Measurements from ENCODE around the gene TOR1A.
A peak's percentile ranks its signal among the peaks of the same experiment; 100 is the strongest.

Gene TOR1A, protein sequence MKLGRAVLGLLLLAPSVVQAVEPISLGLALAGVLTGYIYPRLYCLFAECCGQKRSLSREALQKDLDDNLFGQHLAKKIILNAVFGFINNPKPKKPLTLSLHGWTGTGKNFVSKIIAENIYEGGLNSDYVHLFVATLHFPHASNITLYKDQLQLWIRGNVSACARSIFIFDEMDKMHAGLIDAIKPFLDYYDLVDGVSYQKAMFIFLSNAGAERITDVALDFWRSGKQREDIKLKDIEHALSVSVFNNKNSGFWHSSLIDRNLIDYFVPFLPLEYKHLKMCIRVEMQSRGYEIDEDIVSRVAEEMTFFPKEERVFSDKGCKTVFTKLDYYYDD

DNA sequence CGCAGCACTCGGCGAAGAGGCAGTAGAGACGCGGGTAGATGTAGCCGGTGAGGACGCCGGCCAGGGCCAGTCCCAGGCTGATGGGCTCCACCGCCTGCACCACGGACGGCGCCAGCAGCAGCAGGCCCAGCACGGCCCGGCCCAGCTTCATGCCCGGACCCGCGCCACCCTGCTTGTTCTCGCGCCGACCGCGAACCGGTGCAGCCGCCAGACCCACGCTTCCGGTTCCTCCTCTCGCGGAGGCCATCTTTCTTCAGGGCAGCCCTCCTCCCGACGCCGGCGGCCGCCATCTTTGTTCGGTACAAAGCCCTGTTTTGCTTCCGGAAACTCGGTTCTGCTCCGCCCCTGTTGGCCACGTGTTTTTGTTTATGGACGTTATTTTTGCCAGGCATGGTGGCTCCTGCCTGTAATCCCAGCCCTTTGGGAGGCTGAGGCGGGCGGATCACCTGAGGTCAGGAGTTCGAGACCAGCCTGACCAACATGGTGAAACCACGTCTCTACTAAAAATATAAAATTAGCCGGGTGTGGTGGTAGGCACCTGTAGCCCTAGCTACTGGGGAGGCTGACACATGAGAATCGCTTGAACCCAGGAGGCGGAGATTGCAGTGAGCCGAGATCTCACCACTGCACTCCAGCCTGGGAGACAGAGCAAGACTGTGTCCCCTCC, at the start of gene TOR1A:
Gene TOR1A, minus strand, starts transcription at position 202 of the 667 bp plus-strand sequence. Its CDS starts 51 bp downstream, at position 151.
- peak; percentile 96 for DNase-seq

GRCh38 chr9:129871046-129871445, 47.1 kb upstream of the TOR1A start:
- DNase-seq: no peak

DNA sequence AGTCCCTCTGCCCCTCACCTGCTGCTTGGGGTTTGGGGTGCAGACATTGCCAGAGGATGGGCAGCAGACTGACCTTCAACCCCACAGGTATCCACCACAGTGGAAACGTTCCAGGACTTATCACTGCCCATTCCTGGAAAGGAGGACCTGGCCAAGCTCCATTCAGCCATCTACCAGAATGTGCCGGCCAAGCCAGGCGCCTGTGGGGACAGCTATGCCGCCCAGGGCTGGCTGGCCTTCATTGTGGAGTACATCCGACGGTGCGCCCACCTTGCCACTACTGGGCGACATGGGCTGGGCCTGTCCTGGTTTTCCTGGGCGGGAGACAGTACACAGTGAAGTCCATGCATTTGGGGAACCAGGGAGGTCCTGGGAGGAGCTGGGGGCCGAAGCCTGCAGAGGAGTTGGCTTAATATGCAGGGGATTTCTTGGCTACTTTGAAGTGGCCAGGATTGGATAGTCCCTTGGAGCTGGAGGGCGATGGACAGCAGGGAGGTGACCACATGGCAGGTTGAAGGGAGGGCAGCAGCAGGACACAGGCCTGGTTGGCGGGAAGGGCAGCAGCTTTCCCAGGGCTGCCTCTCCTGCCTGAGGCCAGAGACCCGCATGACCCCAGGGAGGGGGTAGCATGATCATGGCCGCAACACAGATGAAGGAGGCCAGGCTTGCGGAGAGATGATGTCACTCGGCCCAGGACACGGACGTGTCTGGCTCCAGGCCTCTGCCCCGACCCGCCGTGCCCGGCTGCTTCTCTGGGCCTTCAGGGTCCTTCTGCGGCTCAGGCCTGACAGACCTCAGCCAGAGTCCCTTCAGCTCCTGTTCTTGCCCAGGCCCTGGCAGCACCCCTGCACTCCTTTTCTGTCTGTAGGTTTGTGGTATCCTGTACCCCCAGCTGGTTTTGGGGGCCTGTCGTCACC, 45.9 kb upstream of the TOR1A start:
- DNase-seq: no peak

DNA sequence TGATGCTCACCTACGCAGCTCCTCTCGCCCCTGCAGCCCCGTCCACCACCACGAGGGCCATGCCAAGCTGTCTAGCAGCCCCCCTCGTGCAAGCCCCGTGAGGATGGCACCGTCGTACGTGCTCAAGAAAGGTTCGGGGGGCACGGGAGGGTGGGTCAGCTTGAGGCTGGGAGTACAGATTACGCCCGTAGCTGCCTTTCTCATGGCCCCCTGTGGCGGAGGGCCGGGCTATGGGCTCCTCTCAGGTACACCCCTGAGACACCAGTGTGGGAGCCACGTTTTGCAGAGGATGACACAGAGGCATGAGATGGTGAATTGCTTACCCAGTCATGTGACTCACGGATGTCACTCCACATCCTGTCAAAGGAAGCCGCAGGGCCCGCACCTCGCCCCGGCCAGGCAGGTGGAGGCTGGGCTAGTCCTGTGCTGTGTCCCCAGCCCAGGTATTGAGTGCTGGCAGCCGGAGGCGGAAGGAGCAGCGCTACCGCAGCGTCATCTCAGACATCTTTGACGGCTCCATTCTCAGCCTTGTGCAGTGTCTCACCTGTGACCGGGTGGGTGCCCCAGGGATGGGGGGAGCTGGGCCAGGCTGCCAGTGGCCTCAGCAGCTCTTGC, 45.0 kb upstream of the TOR1A start:
- peak; percentile 93 for DNase-seq

- no peak for DNase-seq
Measured at GRCh38 chr9:129868023-129868871, 44.3 kb upstream of the TOR1A start.

DNA sequence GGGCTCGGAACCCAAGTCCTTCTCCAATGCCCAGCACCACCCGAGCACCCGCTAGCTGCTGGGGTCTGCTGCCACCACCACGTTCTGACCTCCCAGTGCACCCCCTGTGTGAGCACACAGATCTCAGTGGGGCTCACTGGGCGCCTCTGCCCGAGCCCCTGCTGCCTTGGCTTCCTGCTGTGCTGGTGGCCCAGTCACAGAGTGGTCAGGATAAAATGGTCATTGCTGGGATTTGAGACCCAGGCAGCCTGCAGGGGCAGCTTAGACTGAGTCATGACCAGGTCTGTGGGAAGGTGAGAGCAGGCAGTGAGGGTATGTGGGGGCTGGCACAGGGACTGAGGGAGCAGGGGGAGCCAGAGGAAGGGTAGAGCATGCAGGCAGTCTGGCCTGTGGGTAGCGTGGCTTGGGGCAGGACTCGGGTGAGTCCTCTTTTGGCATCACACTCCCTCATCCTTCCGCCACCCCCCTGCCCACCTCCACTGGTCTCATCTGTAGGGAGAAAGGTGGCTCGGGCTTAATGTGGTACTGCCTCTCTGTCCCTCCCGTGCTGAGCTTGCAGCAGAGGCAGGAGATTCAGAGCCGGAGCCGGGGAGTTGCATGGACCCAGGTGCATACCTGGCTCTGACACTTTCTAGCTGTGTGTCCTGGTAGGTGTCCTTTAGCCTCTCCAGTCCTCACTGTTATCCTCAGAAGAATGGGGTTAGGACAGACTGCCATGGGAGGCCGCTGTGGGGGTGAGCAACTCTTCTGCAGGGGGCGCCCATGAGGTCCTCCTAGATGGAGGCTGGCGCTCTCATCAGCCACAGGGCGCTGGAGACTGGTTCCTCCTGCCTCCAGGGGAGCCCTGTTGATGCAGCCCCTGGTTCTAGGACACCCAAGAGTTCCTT, 43.4 kb upstream of the TOR1A start:
- DNase-seq: peak; percentile 34

- DNase-seq: peak; percentile 36
Measured at GRCh38 chr9:129866394-129867135, 42.6 kb upstream of the TOR1A start.

GRCh38 chr9:129865668-129866320, 41.9 kb upstream of the TOR1A start:
- DNase-seq: no peak

- peak; percentile 80 for DNase-seq
Measured at GRCh38 chr9:129864991-129865647, 41.2 kb upstream of the TOR1A start.

- DNase-seq: peak; percentile 92
Measured at GRCh38 chr9:129863059-129863690, 39.2 kb upstream of the TOR1A start.

- DNase-seq: no peak
Measured at GRCh38 chr9:129861447-129861827, 37.5 kb upstream of the TOR1A start.

DNA sequence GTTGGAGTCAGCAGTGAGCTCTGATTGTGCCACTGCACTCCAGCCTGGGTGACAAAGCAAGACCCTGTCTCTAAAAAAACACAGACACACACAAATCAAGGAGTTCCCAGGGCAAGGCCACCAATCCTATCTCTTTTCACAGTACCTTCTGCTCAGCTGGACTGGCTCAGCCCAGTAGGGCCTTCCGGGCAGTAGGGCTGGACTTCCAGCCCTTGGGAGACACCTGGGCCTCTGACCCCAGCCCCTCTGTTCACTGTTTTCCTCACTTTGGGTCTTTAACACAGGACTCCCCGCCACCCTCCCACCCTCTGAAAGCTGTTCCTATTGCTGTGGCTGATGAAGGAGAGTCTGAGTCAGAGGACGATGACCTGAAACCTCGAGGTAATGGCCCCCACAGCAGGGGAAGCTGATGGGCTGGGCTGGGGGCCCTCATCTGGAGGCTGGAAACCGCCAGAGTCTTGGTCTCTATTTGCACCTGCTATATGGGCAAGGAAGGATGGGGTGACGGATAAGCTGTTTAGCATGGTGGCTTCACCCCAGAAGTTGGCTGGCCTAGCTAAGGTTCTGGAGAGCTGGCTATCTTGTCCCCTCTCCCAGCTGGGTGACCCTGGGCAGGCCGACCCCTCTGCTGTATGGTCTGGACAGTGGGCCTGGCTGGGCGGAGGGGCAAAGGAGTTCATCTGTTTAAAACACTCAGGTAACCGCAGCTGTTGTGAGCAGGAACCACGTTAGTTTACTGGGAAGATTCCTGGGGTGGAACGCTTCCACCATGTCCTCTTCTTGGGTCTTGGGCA, 36.9 kb upstream of the TOR1A start:
- DNase-seq: peak; percentile 63

DNA sequence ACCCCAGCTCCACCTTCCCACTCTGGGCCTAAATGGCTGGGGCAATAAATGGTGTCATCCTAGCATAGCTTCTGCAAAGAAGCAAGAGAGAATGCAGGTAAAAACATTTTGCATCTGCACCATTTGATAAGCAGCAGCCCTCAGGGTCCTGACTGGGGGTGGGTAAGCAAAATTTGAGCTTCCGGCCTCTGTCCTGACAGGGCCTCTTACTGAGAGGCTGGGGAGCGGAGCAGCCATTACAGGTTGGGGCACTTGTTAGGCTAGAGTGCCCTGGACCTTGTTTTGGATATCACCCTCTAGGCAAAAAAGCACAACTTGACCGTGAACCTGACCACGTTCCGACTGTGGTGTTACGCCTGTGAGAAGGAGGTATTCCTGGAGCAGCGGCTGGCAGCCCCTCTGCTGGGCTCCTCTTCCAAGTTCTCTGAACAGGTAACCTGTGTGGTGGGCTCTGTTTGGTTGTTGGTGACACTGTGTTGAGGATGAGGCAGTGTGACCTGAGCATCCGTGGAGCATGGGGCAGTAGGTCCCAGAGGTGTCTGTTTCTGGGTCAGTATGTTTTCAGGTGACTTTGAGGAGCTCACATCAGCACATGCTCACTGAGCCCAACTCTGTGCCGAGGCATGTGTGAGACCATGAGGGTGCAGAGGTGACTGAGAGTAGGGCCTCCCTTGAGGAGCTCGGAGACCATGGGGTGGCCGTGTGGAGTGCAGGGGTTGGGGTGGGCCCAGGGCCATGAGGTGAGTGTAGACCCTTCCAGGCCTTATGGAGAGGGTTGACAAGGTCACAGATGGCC, 34.4 kb upstream of the TOR1A start:
- no peak for DNase-seq

DNA sequence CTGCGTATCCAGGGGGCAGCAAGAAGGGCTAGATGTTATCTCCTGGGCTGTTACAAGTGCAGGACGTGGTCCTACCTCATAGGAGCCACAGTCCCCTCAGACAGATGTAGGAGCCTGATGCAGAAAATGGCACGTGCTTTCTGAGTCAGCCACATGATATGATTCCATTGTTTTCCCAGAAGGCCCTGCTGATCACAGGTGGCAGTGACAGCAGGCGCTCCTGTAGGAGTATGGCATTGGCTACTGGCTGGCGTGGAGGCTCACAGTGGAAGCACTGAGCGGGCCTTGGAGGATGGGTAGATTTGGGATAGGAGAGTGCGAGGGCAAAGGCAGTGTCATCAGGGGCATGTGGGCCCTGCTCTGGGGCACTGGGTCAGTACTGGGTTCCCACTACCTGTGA, 33.3 kb upstream of the TOR1A start:
- DNase-seq: no peak

DNA sequence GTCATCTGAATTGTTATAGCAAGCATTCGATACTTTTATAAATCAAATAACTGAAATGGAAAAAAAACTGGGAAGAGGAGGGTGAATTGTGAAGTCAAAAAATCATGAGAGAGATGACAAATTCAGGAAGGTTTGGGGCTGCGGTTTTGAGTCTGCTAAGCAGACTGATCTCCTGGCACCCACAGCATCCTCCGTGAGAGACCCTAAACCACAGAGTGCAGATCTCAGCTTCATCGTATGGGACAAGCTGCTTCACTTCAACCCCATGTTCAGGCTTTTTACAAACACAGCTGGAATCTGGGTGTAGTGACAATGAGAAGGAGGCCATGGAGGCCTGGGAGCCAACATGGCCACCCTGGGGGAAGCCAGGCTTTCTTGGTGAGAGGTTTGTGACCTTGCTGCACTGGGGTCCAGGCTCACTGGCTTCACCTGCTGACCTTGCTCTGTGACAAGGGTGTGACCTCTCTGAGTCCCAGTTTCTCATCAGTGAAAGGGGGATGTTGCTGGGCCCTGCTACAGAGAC, 30.7 kb upstream of the TOR1A start:
- DNase-seq: no peak

DNA sequence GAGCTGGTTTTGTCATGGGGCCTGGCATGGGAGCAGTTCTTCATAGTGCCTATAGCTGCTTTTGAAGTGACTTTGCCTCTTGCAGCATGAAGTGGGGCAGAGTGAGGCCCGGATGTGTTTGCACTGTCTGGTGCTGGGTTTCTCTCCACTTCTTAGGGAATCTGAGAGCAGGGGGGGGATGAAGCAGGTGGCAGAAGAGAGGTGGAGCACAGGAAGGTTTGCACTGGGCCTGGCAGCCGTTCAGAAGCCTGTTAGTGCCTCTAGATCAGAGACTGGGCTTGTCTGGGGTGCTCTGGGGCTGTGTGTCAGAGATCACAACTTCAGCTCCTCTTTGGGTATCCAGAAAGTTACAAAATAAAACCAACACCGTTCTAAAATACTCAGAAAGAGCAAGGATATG, 29.7 kb upstream of the TOR1A start:
- no peak for DNase-seq

GRCh38 chr9:129852579-129852978, 28.6 kb upstream of the TOR1A start:
- no peak for DNase-seq
